Mesothelial cell of epicardium (in vitro differentiated cells): Measurements from ENCODE around the gene LAMC2. TPM values are rescaled to one million over a fixed set of nuclear protein-coding genes. Genes with fewer than 3 reads are reported as not detected.

Experiments used
- DNase-seq, 2 experiments: peaks; one replicate each; pipeline ENCODE4 v3.0.0; 2021; ENCODE audit warnings: low spot score in 2 of 2; ENCODE audit not compliant: unreplicated experiment in 2 of 2
- H3K27ac Mint-ChIP-seq: 2 replicates; pipeline ENCODE4 v1.8.0; 2021; ENCODE audit warnings: mixed read lengths
- H3K27me3 Mint-ChIP-seq: 2 replicates; pipeline ENCODE4 v1.8.0; 2021; ENCODE audit warnings: low read depth, mixed read lengths
- H3K36me3 Mint-ChIP-seq: 2 replicates; pipeline ENCODE4 v1.8.0; 2021; ENCODE audit warnings: mixed read lengths
- H3K4me1 Mint-ChIP-seq: 2 replicates; pipeline ENCODE4 v1.8.0; 2021; ENCODE audit warnings: mixed read lengths
- H3K4me3 Mint-ChIP-seq: 2 replicates; pipeline ENCODE4 v1.8.0; 2021; ENCODE audit warnings: mild to moderate bottlenecking, moderate library complexity, mixed read lengths
- H3K9me3 Mint-ChIP-seq: 2 replicates; pipeline ENCODE4 v1.8.0; 2021; ENCODE audit warnings: mixed read lengths
- total RNA-seq: library from RNA; stranded (reverse); gene quantifications from 3 replicates; pipeline ENCODE4 v1.2.1, GENCODE V29; 2021
- TF ChIP-seq, protein P1 (sequence below): fragments of 200-600 bp; sonication (generic); IDR thresholded peaks from one replicate; pipeline ENCODE4 v1.5.0; 2021; ENCODE audit warnings: antibody characterized with exemption; ENCODE audit not compliant: unreplicated experiment

The LAMC2 gene
- total RNA-seq, 1 donor from 2014 or later: 10.4 TPM

DNA sequence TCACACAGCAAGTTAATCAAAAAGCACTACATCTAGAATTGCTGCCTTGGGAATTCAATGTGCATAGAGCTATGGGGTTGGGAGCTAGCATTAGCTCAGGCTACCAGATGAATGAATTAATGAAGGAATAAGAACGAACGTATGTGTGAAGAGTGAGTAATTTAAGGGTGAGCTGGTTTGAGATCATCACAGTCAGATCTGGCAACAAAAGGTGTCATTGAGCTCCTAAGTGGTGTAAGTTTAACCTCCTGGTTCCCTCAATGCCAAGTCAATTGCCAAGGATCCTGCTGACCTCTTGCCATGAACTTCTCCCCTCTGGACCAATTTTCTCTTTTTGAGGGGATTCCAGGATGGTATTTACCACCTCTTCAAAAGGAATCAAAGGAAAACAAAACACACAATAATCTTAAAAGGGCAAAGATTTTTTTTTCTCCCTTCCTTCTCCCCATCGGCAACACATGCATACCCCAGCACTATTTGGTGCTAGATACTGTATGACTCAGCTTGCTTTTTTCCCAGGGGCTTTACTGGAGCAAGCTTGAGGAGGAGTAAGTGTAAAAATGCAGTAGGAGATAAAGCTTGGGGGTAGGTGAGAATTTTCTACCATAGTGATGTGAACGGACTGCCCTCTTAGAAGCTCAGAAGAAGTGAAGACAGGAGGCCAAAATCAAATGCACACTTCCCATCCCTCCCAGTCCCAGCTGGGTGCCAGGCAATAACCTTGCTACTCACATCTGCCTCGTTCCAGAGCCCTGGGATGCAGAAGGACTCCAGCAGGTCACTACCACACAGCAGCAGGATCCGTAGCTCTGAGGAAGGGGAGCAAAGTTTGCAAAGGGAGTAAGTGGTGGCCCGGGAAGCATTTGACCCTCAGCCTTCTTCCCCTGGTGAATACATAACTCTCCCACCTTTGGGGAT is 92.0 kb downstream of the LAMC2 start:
- Mint-ChIP-seq H3K4me3 (no peak overlapping the region), H3K4me1 (peaks cover 36% of the 10 kb centered on the region), H3K36me3 (no peaks in the 10 kb centered on the region), H3K27me3 (no peaks in the 10 kb centered on the region), H3K9me3 (no peaks in the 10 kb centered on the region), H3K27ac (peak overlapping the region; percentile 37)
- TF ChIP-seq, protein P1, sequence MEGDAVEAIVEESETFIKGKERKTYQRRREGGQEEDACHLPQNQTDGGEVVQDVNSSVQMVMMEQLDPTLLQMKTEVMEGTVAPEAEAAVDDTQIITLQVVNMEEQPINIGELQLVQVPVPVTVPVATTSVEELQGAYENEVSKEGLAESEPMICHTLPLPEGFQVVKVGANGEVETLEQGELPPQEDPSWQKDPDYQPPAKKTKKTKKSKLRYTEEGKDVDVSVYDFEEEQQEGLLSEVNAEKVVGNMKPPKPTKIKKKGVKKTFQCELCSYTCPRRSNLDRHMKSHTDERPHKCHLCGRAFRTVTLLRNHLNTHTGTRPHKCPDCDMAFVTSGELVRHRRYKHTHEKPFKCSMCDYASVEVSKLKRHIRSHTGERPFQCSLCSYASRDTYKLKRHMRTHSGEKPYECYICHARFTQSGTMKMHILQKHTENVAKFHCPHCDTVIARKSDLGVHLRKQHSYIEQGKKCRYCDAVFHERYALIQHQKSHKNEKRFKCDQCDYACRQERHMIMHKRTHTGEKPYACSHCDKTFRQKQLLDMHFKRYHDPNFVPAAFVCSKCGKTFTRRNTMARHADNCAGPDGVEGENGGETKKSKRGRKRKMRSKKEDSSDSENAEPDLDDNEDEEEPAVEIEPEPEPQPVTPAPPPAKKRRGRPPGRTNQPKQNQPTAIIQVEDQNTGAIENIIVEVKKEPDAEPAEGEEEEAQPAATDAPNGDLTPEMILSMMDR: no peak
- no peak for DNase-seq

DNA sequence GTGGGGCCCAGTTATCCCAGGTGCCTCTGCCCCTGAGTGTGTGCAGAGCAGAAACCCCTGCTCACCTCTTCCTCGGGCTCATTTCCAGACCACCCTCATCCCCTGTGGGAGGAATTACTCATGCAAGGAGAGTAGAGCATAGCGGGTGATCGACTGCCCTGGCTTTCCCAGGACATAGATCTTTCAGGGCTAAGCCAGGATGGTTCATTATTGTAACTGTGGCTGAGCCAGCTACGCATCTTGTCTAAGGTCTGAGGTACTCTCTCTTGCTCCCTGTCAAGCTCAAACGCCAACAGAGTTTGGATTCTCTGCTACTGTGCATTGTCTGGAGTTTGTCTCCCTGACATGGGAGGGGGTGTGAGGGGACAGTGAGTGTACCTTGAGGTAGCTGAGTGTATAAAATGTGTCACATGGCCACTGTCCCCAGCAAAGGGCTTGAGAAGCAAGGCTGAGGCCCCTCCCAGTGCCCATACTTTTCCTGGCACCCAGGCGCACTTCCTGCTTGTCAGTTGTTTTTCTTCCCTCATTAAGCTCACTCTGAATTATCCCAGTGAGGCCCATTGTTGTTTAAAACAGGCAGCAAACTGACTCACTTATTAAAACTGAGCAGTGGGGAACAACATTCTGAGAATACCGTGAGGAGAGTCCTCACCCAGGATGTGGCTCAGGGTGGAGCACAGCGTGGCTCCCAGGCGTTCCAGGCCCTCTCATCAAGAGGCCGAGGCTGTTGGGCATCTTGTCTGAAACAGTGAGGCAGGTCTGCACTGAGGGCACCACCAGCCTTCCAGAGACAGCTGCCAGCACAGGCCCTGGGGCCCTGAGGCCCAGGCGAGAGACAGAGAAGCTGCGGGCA is 92.9 kb downstream of the LAMC2 start:
- Mint-ChIP-seq H3K4me3 (no peak overlapping the region), H3K27ac (no peak overlapping the region), H3K9me3 (no peaks in the 10 kb centered on the region), H3K4me1 (peaks cover 43% of the 10 kb centered on the region), H3K36me3 (no peaks in the 10 kb centered on the region), H3K27me3 (no peaks in the 10 kb centered on the region)
- TF ChIP-seq, protein P1: no peak
- DNase-seq: no peak

DNA sequence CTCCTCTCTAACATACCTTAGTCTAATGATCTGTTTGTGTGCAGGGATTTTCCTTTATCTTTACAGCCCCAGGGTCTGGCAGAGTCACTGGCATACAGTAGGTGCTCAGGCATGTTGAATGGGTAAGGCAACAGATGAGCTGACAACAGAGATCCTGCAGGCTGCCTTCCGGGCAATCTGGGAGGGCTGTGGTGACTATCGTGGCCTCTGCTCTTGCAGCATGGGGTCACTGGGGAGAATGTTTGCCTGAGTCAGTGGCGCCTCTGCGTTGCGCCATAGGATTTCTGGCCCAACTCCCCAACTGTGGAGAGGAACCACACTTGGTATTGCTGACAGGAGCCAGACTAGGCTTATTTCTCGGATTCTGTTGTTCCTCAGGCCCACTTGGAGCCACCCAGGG is 93.8 kb downstream of the LAMC2 start:
- Mint-ChIP-seq H3K27ac (peak overlapping the region; percentile 24), H3K27me3 (no peaks in the 10 kb centered on the region), H3K9me3 (no peaks in the 10 kb centered on the region), H3K4me1 (peaks cover 43% of the 10 kb centered on the region), H3K36me3 (no peaks in the 10 kb centered on the region), H3K4me3 (no peak overlapping the region)
- DNase-seq: no peak
- TF ChIP-seq, protein P1: no peak

DNA sequence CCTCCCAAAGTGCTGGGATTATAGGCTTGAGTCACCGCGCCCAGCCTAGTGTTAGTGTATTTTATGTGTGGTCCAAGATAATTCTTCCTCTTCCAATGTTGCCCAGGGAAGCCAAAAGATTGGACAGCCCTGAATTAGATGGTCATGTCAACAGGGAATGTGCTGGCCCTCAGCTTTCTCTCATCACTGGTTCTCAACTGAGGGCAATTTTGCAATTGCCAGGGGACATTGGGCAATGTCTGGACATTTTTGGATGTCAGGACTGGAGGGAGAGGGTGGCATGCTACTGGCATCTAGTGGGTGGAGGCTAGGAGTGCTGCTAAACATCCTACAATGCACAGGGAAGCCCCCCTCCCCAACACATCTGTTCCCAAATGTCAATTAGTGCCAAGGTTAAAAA is 95.0 kb downstream of the LAMC2 start:
- H3K27me3 Mint-ChIP-seq: no peaks in the 10 kb centered on the region
- DNase-seq: no peak
- TF ChIP-seq, protein P1: no peak
- H3K9me3 Mint-ChIP-seq: no peaks in the 10 kb centered on the region
- no peaks in the 10 kb centered on the region for H3K36me3 Mint-ChIP-seq
- no peak overlapping the region for H3K4me3 Mint-ChIP-seq
- no peak overlapping the region for H3K27ac Mint-ChIP-seq
- peaks cover 43% of the 10 kb centered on the region for H3K4me1 Mint-ChIP-seq

DNA sequence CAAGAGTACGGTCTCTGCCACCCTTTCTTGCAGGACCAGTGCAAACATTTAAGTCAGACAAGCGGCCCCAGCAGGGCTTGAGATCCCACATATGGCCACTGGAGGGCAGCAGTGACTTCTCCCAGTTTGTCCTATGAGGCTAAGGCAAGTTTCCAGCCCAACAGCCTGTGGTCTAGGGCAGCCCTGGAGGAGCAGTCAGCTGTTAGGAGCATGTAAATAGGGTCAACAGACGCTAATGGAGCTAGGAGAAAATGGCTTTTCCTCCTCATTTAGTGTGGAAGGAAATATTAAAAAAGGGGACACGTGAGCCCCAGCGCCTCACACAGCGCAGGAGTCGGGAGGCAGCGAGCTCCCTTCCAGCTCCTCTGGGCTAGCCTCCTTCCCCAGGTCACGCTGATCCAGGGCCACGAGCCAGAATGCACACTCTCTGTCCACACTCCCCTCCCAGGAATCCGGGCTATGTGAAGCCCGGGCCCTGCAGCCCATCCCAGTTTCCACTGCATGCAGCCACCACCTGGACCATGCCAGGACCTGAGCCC is 95.6 kb downstream of the LAMC2 start:
- TF ChIP-seq, protein P1: peak; percentile 92
- Mint-ChIP-seq H3K9me3 (no peaks in the 10 kb centered on the region), H3K4me3 (no peak overlapping the region), H3K4me1 (peaks cover 43% of the 10 kb centered on the region), H3K27me3 (no peaks in the 10 kb centered on the region), H3K27ac (no peak overlapping the region), H3K36me3 (no peaks in the 10 kb centered on the region)
- DNase-seq: peak; percentile 54 to 93
